ENCODE data around the gene JMJD4.
"Not testable (repeated sequence)": the region's sequence is repeated elsewhere in the genome, so short reads cannot be mapped to it uniquely, and the experiment has no call there.

The JMJD4 gene

GRCh38 chr1:227731241-227731677 is 3.8 kb downstream of the JMJD4 start:
- DNase-seq: no peak

- peak in 1 of 2 experiments; percentile 7 for DNase-seq
Observed at GRCh38 chr1:227730630-227731151, 4.4 kb downstream of the JMJD4 start.

DNA sequence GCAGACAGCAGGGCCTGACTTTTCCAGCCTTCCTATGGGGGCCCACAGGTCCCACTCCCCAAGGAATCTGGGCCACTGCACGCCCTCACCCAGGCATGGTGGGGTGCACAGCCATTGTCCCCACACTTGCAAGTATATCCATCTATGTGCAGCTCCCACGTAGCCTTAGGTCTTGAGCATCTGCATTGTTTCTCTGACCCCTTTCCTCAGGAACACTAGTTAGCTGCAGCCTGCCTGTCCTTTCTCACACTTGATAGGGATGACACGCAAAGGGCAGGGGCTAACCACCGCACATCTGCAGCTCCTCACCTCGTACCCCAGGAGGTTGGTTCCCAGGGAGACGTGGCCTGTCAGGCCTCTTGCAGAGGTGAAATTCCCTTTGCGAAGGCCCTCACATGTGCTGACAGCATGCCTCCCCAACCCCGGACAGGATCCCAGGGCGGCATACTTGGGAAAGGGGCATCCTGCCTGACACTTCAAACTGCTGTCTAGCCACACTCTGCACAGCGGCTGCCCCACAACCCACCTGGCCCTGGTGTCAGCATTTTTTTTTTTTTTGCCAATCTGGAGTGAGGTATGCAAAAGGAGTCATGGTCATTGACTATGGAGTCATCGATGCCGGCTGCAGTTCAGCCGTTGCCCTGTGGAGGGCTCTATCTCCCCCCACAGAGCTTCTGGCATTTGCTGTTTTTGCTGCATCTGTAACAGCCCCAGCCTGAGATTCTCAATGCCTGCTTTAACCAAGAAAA is 5.0 kb downstream of the JMJD4 start:
- DNase-seq: peak; percentile 18 to 55

- peak in 1 of 2 experiments; percentile 9 for DNase-seq
Observed at GRCh38 chr1:227729144-227729880, 5.8 kb downstream of the JMJD4 start.

DNA sequence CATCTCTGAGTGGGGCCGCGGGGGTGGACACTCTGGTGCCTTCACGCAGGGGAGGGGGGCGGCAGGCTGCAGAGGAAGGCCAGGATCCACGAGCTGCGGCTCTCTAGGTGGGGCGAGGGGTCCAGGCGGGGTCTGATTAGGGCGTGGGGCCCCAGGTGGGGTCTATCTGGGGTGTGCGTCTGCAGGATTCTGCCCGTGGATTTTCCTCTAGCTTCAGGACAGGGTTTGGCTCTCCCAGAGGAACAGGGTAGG is 6.3 kb downstream of the JMJD4 start:
- DNase-seq: no peak

DNA sequence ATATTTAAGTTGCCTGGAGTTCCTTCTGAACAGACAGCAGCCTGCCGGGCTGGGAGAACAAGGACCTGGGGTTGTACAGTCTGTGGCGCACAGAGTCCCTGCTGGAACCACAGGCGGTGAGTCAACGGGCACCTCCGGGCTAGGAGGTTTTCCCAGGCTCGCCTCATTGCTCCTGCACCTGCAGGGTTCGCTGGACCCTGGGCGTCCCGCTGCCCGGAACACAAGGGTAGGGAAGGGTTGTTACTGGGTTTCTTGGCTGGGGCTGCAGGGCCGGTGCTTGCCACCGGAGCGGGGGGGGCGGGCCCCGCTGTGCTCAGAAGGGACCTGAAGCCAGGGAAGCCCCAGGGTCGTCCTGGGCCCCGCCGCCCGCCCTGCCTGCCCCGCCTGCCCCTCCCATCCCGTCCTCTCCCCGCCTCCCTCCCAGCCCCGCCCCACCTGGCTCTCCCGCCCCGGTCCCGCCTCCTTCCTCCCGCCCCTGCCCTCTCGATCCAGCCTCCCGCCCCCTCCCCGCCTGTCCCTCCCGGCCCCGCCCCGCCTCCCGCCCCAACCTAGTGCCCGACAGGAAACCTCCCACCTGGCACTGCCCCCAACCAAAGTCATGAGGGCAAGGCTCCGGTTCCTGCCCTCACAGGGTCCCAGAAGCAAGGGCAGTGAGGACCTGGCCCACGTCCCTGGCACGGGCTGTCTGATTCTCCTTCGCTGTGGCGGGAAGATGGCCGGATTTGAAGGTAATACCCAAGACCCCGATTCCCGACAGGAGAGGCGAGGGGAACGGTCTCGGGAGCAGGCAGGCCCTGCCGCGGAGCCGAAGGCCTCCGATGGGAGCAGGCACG is 6.8 kb downstream of the JMJD4 start:
- DNase-seq: peak; percentile 52 to 77

DNA sequence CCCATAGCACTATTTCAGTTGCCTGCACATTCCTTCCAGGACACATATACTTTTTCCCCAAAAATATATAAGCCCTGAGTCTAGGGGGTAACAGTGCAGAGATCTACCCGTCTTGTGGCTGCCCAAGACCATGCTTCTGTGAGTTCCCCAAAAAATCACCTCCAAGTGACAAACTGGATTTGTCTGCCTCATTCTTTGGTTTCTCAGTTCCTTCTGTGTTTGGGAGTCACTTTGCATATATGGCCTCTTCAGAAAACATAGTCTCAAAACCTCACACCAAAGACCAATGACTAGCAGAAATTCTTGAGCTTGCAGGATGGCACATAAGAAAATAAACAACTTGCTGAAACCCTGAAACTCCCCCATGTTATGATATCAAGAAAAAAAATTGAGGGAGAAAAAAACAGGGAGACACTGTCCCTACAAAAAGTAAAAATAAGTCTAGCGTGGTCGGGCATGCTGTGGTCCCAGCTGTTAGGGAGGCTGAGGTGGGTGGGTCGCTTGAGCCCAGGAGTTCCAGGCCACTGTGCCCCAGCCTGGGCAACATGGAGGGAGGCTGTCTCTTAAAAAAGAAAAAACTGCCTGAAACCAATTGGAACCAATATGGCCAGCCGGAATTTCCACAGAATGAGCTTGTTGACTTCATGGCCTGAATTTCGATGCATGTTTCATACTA is 8.0 kb downstream of the JMJD4 start:
- no peak for DNase-seq

GRCh38 chr1:227726318-227726717 is 8.8 kb downstream of the JMJD4 start:
- no peak for DNase-seq

- no peak for DNase-seq
Observed at GRCh38 chr1:227725046-227725445, 10.1 kb downstream of the JMJD4 start.

DNA sequence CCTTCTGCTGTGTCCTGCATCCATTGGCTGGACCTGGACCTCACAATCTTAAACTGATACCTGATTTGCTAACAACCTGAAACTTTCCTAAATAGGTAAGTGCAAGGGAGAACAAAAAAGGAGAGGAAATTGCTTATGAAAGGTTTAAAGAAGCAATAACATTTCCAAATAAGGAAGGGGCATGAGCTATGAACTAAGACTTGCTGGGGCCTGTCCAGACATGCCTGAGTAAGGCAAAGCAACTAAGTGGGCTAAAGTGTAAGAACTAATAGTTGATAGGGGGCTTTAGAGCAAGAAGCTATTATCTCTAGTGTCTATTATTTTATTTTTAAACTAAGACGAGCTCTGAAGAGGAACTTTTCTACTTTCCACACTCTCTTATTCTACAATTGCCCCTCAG is 11.6 kb downstream of the JMJD4 start:
- no peak for DNase-seq

DNA sequence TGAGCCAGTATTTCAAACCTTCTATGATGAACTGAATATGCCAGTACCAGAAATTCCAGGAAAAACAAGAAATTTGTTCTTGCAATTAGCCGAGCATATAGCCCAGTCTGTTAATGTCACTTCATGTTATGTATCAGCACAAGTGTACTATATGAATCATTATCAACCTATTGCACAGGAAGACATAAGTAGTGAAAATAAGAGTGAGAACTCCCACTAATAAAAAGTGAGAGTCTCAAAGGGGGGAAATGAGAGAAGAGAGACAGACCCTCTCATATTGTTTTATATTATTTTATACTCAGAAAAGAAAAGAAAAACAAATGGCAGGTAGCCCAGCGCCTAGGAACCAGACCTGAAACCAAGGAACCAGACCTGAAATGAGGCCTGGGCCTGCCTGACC is 16.2 kb downstream of the JMJD4 start:
- DNase-seq: no peak

DNA sequence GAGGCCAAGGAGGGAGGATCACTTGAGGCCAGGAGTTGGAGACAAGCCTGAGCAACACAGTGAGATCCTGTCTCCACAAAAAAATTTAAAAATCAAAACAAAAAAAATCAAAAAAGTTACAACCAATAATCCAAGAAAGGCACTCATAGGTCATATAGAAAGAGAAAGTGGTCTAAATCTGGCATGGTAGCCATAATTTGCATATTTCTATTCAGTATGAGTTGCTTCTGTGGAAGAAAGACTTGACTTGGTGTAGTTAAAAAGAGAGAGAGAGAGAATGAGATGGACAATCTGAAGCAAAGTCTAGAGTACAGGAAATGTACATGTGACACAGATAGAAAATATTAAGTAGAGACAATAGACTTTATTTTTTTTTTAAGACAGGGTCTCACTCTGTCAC is 22.5 kb downstream of the JMJD4 start:
- no peak for DNase-seq

GRCh38 chr1:227710474-227710873 is 24.6 kb downstream of the JMJD4 start:
- not testable (repeated sequence) for DNase-seq

DNA sequence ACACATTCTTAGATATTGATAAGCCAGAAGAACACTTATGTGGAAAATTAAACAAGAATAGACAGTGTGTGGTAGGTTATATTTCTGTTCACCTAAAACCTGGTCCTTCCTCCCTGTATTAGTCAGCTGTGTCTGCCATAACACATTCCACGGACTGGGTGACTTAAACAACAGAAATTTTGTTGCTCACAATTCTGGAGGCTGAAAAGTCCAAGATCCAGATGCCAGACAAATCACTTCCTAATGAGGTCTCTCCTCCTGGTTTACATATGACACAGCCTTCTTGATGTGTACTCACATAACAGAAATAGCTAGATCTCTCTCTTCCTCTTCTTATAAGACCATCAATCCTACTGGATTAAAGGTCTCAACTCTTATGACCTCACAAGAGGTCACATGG is 25.7 kb downstream of the JMJD4 start:
- DNase-seq: no peak

DNA sequence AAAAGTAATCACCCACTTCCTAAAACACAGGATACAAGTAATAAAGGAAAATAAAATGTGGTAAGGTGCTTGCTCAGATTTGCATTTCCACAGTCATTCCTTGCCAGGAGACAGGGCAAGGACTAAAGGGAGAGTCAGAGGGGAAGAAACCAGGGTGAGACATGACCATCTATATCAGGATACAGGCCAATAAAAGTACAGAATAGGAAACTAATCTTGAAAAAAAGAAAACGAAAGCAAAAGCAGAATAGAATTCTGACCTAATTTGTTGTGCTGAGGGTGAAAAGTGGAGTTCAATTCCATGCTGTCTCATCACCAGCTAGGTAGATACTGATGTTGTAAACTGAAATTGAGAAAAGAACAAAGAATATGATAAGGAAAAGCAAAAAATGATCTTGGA is 27.3 kb downstream of the JMJD4 start:
- no peak for DNase-seq

- not testable (repeated sequence) for DNase-seq
Observed at GRCh38 chr1:227701631-227702030, 33.5 kb downstream of the JMJD4 start.

GRCh38 chr1:227697321-227697864 is 37.7 kb downstream of the JMJD4 start:
- no peak for DNase-seq

DNA sequence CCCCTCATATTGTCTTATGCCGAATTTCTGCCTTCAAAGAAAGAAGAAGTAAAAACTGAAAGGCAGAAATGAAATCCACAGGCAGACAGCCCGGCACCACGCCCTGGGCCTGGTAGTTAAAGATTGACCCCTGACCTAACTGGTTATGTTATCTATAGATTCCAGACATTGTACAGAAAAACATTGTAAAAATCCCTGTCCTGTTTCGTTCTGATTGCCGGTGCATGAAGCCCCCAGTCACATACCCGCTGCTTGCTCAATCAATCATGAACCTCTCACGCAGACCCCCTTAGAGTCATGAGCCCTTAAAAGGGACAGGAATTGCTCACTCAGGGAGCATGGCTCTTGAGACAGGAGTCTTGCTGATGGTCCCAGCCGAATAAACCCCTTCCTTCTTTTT is 49.3 kb downstream of the JMJD4 start:
- DNase-seq: no peak

Data from NCI-H526 (cell line).